K562 (cell line): ENCODE data around the gene HNRNPDL. TPM values are rescaled to one million over a fixed set of nuclear protein-coding genes. Genes with fewer than 3 reads are reported as not detected.

Source experiments
- ATAC-seq: fragments of 200-7000 bp; cut with Tn5 transposase; 3 replicates; pipeline ENCODE4 v1.9.1; 2020; ENCODE audit warnings: moderate library complexity
- BruUV-seq: library from RNA; stranded (reverse); fragments of 400-500 nt; replicated peaks from 2 replicates; lab custom pipeline; 2021; lab: Mats Ljungman, UMichigan
- CTCF ChIA-PET: fragments of 300-600 bp; formaldehyde crosslinking; extraction: SDS; loops from one replicate; lab custom pipeline; 2021; ENCODE audit warnings: low intra/inter-chr PET ratio; lab: Yijun Ruan, JAX
- POLR2A ChIA-PET: fragments of 300-600, 350-650 bp; sonication (Branson Sonifier 250); formaldehyde crosslinking; extraction: SDS; loops from one replicate; lab custom pipeline; 2021; ENCODE audit warnings: antibody characterized with exemption, inconsistent platforms; lab: Yijun Ruan, JAX
- DNase-seq, 4 experiments: peaks; one replicate each; pipeline versions ENCODE4 v3.0.0 to v3.0.0-alpha.2; 2011 to 2018; ENCODE audit warnings: low spot score in 3 of 4, mixed read lengths in 3 of 4; ENCODE audit errors: extremely low read depth in 1 of 4
- FAIRE-seq: peaks from 2 replicates; lab custom pipeline; 2011; peaks lifted over from hg19 to GRCh38; lab: Jason Lieb, UNC
- H2AFZ ChIP-seq: 2 replicates; pipeline ENCODE4 v1.6.0; 2011; ENCODE audit warnings: low read depth, low read length, control low read depth, inconsistent platforms
- H3K27ac ChIP-seq: fragments of 200-600 bp; 3 replicates; pipeline ENCODE4 v1.8.0; 2011; ENCODE audit warnings: low read depth, mild to moderate bottlenecking, control low read depth, inconsistent platforms, low read length, moderate library complexity, mixed read lengths; ENCODE audit errors: extremely low read depth
- H3K27me3 ChIP-seq, 2 experiments: fragments of 300-600 bp in 1 of 2; 2 replicates in 1 of 2; 3 replicates in 1 of 2; pipeline versions ENCODE4 v1.6.0 to v1.8.0; 2011; ENCODE audit warnings: inconsistent platforms in 2 of 2, low read length in 2 of 2, mild to moderate bottlenecking in 1 of 2, mixed read lengths in 1 of 2, moderate library complexity in 1 of 2; ENCODE audit not compliant: control insufficient read depth in 2 of 2, insufficient read depth in 2 of 2
- H3K36me3 ChIP-seq: fragments of 300-600 bp; 3 replicates; pipeline ENCODE4 v1.8.0; 2011; ENCODE audit warnings: mild to moderate bottlenecking, low read length, inconsistent platforms; ENCODE audit not compliant: control insufficient read depth, insufficient read depth
- H3K4me1 ChIP-seq, 2 experiments: fragments of 200-600 bp in 1 of 2; replicated peaks in 1 of 2; 2 replicates in 1 of 2; 3 replicates in 1 of 2; pipeline versions ENCODE4 v1.5.1 to v1.8.0; 2011; ENCODE audit warnings: inconsistent platforms in 2 of 2, low read length in 2 of 2, mild to moderate bottlenecking in 1 of 2, mixed read lengths in 1 of 2, moderate library complexity in 1 of 2; ENCODE audit not compliant: control insufficient read depth in 2 of 2, insufficient read depth in 2 of 2
- H3K4me2 ChIP-seq: 2 replicates; pipeline ENCODE4 v1.6.1; 2011; ENCODE audit warnings: low read length, control low read depth, inconsistent platforms, mixed read lengths; ENCODE audit not compliant: insufficient read depth
- H3K4me3 ChIP-seq: fragments of 200-600 bp; sonication (generic), shearing (Covaris generic); 2 replicates; pipeline ENCODE4 v1.5.1; 2016; ENCODE audit warnings: control low read depth, inconsistent platforms
- H3K79me2 ChIP-seq: fragments of 200-600 bp; 3 replicates; pipeline ENCODE4 v1.8.0; 2011; ENCODE audit warnings: low read length, inconsistent platforms; ENCODE audit not compliant: control insufficient read depth, insufficient read depth
- H3K9ac ChIP-seq, 2 experiments: 2 replicates each; pipeline versions ENCODE4 v1.6.0 to v1.6.1; 2011; ENCODE audit warnings: low read depth in 2 of 2, low read length in 2 of 2, control low read depth in 1 of 2, inconsistent platforms in 1 of 2, mild to moderate bottlenecking in 1 of 2, mixed read lengths in 1 of 2; ENCODE audit not compliant: insufficient read depth in 1 of 2
- H3K9me1 ChIP-seq: one replicate; pipeline ENCODE4 v1.6.0; 2011; ENCODE audit warnings: inconsistent platforms, mild to moderate bottlenecking, low read length, moderate library complexity; ENCODE audit not compliant: control insufficient read depth, insufficient read depth
- H3K9me3 ChIP-seq: replicated peaks from 2 replicates; pipeline ENCODE4 v1.5.1; 2011; ENCODE audit warnings: low read depth, low read length, inconsistent platforms; ENCODE audit not compliant: control insufficient read depth, insufficient read depth
- H4K20me1 ChIP-seq: replicated peaks from 2 replicates; pipeline ENCODE4 v1.6.1; 2011; ENCODE audit warnings: low read length, inconsistent platforms, mixed read lengths; ENCODE audit not compliant: control insufficient read depth, insufficient read depth
- BCL6 ChIP-seq: fragments of 250-450 bp; sonication (Bioruptor Pico); IDR thresholded peaks from 2 replicates; pipeline ENCODE4 v1.4.0; 2020
- BRD4 ChIP-seq: fragments of 200-600 bp; sonication (generic); IDR thresholded peaks from 2 replicates; pipeline ENCODE4 v1.6.1; 2017; ENCODE audit warnings: inconsistent platforms
- CXXC5 ChIP-seq: fragments of 250-450 bp; sonication (Bioruptor Pico); IDR thresholded peaks from 2 replicates; pipeline ENCODE4 v1.8.0; 2022; ENCODE audit warnings: inconsistent platforms, mild to moderate bottlenecking, moderate library complexity
- ETV1 ChIP-seq: fragments of 450-650 bp; conservative IDR thresholded peaks from 2 replicates; pipeline ENCODE4 v1.6.1; 2016; ENCODE audit warnings: missing genetic modification characterization, control low read depth, low read depth, missing compliant biosample characterization
- HDAC1 ChIP-seq, 2 experiments: fragments of 450-650 bp; IDR thresholded peaks; 2 replicates each; pipeline ENCODE4 v1.6.1; 2016 to 2017; ENCODE audit warnings: inconsistent platforms in 1 of 2, mild to moderate bottlenecking in 1 of 2, moderate library complexity in 1 of 2
- SMARCA4 ChIP-seq: fragments of 450-650 bp; IDR thresholded peaks from 2 replicates; pipeline ENCODE4 v1.6.1; 2016
- WGBS: fragments of 100-300 bp; shearing (Covaris generic); methylation state at CpG from one replicate; pipeline ENCODE4 v1.1.6; 2016; ENCODE audit warnings: low coverage, mixed read lengths; ENCODE audit not compliant: insufficient coverage; ENCODE audit errors: missing lambda C conversion rate; 5-methylcytosine and 5-hydroxymethylcytosine counted together
- in situ Hi-C: fragments of 300-500 bp; cut with MboI; formaldehyde crosslinking; loops from 4 replicates; pipeline ENCODE4 v1.15.0; 2018; ENCODE audit warnings: inconsistent platforms, mixed read lengths
- intact Hi-C: fragments of 100-400 bp; cut with micrococcal nuclease; formaldehyde crosslinking; loops from 2 replicates; pipeline ENCODE4 v1.14.2; 2022
- polyA plus RNA-seq, 8 experiments: library from polyadenylated mRNA; depleted of rRNA in 4 of 8; stranded (reverse) in 5 of 8; unstranded in 3 of 8; fragments of >200 nt; fragmentation: Nextera tagmentation in 2 of 8; fragmentation: Illumina TruSeq in 1 of 8; extraction: Ambion mirVana in 2 of 8; extraction: Trizol in 1 of 8; gene quantifications; 2 replicates each; pipeline versions ENCODE4 v1.2.1 to v1.2.3, GENCODE V29; 2011 to 2014; ENCODE audit warnings: inconsistent platforms in 1 of 8, missing spikeins in 1 of 8
- total RNA-seq, 7 experiments: library from RNA; depleted of rRNA in 6 of 7; stranded (reverse); fragments of >200 nt in 6 of 7; fragmentation: Illumina TruSeq in 2 of 7; extraction: Trizol in 2 of 7; gene quantifications; 2 replicates each; pipeline versions ENCODE4 v1.2.1 to v1.2.3, GENCODE V29; 2011 to 2021; ENCODE audit warnings: low replicate concordance in 1 of 7
- TF ChIP-seq, protein P1 (sequence below), 2 experiments: fragments of 450-650 bp in 1 of 2; sonication (generic) in 1 of 2; formaldehyde crosslinking in 1 of 2; IDR thresholded peaks; 2 replicates each; pipeline versions ENCODE4 v1.7.1 to v1.9.0; 2016 to 2022; ENCODE audit warnings: inconsistent platforms in 1 of 2, mild to moderate bottlenecking in 1 of 2, missing genetic modification reagents in 1 of 2

Gene HNRNPDL
- total and polyA plus RNA-seq, 9 of the 15 experiments (the other 6 are each of a cell fraction or from before 2014, with no cell fraction given) = 243 to 652 (median 351) TPM

DNA sequence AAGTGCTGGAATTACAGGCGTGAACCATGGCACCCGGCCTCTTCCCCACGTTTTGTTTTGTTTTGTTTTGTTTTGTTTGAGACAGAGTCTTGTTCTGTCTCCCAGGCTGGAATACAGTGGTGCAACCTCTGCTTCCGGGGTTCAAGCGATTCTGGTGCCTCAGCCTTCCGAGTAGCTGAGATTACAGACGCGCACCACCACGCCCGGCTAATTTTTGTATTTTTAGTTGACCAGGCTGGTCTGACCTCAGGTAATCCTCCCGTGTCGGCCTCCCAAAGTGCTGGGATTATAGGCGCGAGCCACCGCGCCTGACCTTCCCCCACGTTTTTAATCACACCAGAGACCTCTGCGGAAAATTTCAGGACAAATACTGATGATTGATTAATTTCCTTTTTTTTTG is 2.3 kb upstream of the HNRNPDL start:
- WGBS = 2% methylated on average over 18 of the region's 18 CpGs
- H2AFZ ChIP-seq = no peak overlapping the region
- peak in 1 of 4 experiments; percentile 37 for DNase-seq
- H3K79me2 ChIP-seq = peaks cover 95% of the 10 kb centered on the region
- FAIRE-seq = no peak
- TF ChIP-seq BCL6 (CRISPR knock-in tag) (no peak), BRD4 (no peak), SMARCA4 (0 out of 2 replicates have a peak, but pooled peaks have one; percentile 16), HDAC1 (IDR thresholded peaks at IDR 0.05) (0 out of 4 replicates have a peak, but pooled peaks of 1 of the 2 experiments have one; percentile 39), CXXC5 (CRISPR knock-in tag) (peak; percentile 34; the same call in 1 of the 2 replicates), ETV1 (peak; percentile 37; the same call in 1 of the 2 replicates)
- TF ChIP-seq, protein P1, sequence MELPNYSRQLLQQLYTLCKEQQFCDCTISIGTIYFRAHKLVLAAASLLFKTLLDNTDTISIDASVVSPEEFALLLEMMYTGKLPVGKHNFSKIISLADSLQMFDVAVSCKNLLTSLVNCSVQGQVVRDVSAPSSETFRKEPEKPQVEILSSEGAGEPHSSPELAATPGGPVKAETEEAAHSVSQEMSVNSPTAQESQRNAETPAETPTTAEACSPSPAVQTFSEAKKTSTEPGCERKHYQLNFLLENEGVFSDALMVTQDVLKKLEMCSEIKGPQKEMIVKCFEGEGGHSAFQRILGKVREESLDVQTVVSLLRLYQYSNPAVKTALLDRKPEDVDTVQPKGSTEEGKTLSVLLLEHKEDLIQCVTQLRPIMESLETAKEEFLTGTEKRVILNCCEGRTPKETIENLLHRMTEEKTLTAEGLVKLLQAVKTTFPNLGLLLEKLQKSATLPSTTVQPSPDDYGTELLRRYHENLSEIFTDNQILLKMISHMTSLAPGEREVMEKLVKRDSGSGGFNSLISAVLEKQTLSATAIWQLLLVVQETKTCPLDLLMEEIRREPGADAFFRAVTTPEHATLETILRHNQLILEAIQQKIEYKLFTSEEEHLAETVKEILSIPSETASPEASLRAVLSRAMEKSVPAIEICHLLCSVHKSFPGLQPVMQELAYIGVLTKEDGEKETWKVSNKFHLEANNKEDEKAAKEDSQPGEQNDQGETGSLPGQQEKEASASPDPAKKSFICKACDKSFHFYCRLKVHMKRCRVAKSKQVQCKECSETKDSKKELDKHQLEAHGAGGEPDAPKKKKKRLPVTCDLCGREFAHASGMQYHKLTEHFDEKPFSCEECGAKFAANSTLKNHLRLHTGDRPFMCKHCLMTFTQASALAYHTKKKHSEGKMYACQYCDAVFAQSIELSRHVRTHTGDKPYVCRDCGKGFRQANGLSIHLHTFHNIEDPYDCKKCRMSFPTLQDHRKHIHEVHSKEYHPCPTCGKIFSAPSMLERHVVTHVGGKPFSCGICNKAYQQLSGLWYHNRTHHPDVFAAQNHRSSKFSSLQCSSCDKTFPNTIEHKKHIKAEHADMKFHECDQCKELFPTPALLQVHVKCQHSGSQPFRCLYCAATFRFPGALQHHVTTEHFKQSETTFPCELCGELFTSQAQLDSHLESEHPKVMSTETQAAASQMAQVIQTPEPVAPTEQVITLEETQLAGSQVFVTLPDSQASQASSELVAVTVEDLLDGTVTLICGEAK (IDR thresholded peaks at IDR 0.05) = peak; percentile 15; the same call in 1 of the 2 replicates
- TF ChIP-seq, protein P1 (CRISPR knock-in tag; IDR thresholded peaks at IDR 0.05) = no peak
- H3K9ac ChIP-seq = peak overlapping the region; percentile 53 to 85; a peak in 3 of 4 replicates
- in situ Hi-C loops = no loop called here
- peaks cover 16 to 26% of the 10 kb centered on the region in 2 experiments; a peak in 4 of 5 replicates for H3K4me1 ChIP-seq
- peak overlapping the region; percentile 68 for H3K4me2 ChIP-seq
- H3K36me3 ChIP-seq = peaks cover 46% of the 10 kb centered on the region
- peaks cover 16% of the 10 kb centered on the region for H4K20me1 ChIP-seq
- no peaks in the 10 kb centered on the region for H3K27me3 ChIP-seq
- no peaks in the 10 kb centered on the region for H3K9me1 ChIP-seq
- CTCF ChIA-PET = no interaction called here
- intact Hi-C loops = no loop called here
- H3K9me3 ChIP-seq = 0 out of 2 replicates have a peak, but pooled peaks cover 1% of the 10 kb centered on the region
- POLR2A ChIA-PET = interaction anchor here (0.5 to 1.8 kb wide), 3 partner anchors 8 to 163 kb away, joined by 3 to 8 read pairs (median 7); partner anchors contain the start of gene HNRNPD
- ATAC-seq = no peak
- H3K27ac ChIP-seq = peak overlapping the region; percentile 26; the same call in 1 of the 3 replicates
- peak overlapping the region; percentile 80 for H3K4me3 ChIP-seq
- BruUV-seq = no TSS peak
